GM18502 (cell line): Measurements from ENCODE around the gene CALR3.
"Not testable (repeated sequence)": the region's sequence is repeated elsewhere in the genome, so short reads cannot be mapped to it uniquely, and the experiment has no call there.

ENCODE experiments used
- ATAC-seq: cut with Tn5 transposase; IDR thresholded peaks from one replicate; pipeline ENCODE4 v1.9.1; 2021; ENCODE audit warnings: mild to moderate bottlenecking; ENCODE audit not compliant: unreplicated experiment, poor library complexity

Gene CALR3

GRCh38 chr19:16495982-16496612, at the start of gene CALR3, which contains the start of gene C19orf44:
TSS of gene CALR3 (minus strand) at chr19:16496167. CDS start at chr19:16496129, 38 bp downstream.
TSS of gene C19orf44 (plus strand) at chr19:16496394. CDS start at chr19:16500793, 4,399 bp downstream.
- peak; percentile 96 for ATAC-seq

DNA sequence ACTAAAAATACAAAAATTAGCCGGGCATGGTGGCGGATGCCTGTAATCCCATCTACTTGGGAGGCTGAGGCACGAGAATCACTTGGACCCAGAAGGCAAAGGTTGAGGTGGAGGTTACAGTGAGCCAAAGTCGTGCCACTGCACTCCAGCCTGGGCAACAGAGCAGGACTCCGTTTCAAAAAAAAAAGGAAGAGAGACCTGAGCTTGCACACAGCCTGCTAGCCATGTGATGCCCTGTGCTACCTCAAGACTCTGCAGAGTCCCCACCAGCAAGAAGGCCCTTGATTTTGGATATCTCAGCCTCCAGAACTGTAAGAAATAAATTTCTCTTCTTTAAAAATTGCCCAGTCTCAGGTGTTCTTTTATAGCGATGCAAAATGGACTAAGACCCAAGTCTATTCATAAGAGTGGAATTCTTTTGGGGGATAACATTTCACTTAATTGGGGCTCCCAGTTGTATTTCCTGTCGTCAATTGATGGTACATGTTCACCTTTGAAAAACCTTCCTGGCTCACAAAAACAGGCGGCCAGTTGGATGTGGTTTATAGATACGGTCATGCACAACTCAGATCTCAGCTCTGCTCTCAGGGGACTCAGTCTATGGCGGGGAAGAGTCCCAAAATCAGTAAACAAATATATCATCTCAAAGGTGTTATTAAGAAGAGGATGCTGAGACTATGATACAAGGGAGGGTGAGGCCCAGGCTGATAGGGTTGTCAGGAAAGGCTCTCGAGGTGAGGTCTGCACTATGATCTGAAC, 48.7 kb upstream of the CALR3 start:
- ATAC-seq = no peak

DNA sequence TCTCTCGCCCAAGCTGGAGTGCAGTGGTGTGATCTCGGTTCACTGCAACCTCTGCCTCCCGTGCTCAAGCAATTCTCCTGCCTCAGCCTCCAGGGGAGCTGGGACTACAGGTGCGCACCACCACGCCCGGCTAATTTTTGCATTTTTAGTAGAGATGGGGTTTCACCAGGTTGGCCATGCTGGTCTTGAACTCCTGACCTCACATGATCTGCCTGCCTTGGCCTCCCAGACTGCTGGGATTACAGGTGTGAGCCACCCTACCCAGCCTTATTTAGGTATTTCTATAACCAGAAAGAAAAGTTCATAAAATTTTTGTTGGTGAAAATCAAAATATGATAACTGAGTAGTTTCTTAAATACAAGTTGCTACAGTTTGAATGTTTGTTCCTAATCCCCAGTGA, 47.8 kb upstream of the CALR3 start:
- ATAC-seq = not testable (repeated sequence)

DNA sequence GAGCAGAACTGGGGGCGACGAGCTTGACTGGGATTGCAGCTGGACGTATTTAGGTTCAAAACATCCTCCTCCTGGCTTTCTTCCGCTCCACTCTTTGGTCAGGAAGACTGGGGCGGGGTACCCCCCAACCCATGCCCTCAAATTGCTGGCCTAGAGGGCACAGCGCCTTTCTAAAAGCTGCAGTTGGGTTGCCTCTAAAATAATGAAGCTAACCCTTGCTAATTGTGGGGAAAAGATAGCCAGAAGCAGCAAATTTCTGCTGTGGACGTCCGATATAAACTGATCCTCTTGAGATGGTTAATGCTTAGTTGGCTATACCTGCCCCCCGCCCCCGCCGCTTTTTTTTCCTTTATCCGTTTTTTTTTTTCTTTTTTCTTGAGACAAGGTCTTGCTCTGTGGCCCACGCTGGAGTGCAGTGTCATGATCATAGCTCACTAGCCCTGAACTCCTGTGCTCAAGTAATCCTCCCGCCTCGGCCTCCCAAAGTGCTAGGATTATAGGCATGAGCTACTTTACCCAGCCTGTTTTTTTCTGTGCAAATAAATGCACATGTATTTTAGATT, 47.0 kb upstream of the CALR3 start:
- ATAC-seq = peak; percentile 15

GRCh38 chr19:16542045-16542909, 46.3 kb upstream of the CALR3 start, which contains the start of gene CHERP:
TSS of gene CHERP (minus strand) at chr19:16542437. CDS start at chr19:16542378, 59 bp downstream.
- peak; percentile 80 for ATAC-seq

DNA sequence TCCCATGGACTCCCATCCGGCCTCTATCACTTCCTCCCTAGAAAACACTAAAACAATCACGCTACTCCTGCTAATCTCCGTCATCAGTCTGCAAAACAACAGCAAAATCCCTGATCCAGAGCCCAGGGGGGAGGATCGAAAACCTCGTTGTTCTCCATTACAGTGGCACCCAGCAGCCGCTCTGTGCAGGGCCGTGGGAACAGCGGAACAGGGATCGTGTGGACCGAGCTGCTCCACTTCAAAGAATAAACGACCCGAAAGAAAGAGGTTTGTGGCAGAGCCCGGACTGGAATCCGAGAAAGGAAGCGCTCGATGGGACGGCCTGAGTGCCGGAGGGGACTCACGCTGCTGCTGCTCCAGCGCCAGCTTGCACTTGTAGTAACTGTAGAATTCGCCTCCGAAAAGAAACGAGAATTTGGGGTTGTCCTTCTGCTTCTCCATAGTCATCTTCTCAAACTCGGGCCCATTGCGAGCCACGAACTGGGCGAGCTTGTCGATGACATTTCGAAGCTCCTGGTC, 45.6 kb upstream of the CALR3 start:
- peak; percentile 8 for ATAC-seq

DNA sequence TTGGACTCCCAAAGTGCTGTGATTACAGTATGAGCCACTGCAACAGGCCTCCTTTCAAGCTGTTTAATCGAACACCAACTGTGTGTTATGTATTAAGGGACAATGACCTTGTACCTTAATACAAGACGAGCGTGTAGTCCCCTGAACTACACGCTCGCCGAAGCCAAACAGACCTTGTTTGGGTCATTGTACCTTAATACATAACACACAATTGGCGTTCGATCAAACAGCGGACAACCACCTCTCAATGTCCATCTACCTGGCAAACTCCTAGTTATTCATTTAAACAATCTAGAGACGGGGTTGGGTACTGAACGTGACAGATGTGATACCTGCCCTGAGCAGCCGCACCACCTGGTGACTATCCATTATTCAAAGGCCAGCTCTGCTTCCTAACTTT, 45.0 kb upstream of the CALR3 start:
- ATAC-seq = no peak

DNA sequence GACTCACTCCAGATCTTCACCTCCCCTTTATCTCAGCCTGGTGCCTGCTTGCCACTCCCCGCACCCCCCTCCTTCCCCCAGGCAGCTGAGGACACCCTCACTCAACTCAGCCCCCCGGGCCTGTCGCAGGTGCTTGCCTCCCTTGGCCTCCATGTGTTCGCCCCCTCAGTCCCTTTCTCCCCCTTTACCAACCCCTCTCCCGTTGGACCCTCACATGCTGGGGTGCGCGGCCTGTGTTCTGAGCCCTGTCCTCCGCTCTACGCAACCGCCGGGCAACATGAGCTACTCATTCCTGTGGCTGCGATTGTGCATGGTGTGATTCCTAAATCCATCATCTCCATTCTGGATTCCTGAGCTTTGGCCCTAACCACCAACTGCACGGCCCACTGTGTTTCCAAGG, 41.1 kb upstream of the CALR3 start:
- ATAC-seq = no peak

GRCh38 chr19:16536130-16536529, 40.2 kb upstream of the CALR3 start:
- ATAC-seq = no peak

DNA sequence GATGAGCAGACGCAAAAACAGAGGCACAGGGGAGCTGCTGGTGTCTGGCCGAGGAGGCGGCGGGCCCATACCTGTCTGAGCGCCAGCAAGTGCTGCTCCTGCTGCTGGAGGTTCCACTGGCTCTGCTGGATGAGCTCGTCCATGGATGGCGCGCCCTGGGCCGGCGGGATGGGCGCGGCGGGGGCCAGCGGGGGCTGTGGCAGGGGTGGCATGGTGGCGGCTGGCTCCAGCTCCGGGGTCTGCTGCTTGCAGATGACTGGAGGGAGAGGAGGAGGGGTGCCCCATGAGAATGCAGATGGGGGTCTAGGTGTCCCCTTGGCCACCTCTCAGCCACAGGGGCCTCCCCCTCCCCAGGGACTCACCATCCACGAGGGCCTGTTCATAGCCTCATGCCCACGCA, 39.4 kb upstream of the CALR3 start:
- no peak for ATAC-seq

DNA sequence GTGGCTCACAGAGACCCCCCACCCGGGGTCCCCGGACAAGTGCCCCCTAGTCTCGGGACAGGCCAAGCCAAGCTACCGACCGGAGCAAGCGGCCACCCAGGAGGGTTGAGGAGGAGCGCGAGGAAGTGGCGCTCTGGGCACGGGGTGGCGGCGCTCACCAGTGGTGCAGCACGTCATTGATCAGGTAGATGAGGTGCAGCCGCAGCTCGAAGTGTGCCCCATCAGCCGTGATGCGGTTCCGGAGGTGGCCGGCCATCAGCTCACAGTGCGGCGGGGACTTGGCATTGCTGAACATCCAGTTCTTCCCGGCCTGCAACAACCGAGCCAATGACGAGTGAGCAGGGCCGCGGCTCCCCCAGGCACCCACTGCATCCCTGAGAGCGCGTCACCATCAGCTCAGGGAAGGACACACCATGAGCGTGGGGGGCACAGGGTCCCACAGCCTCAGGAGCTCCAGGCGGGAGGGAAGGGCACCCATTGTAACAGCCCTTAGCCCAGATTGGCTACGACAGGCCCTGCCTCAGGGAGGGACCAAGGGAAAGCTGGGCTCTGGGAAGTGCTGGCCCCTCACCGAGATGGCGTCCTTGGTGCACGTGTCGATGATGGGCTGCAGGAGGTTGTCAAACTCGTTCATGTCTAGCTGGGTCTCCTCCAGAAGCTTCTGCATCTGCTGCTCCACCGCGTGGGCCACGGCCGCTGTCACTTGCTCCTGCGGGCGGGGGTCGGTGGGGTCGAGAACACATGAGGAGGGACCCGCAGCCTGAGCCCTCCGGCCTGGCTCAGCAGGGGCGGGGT, 36.7 kb upstream of the CALR3 start:
- ATAC-seq = no peak

DNA sequence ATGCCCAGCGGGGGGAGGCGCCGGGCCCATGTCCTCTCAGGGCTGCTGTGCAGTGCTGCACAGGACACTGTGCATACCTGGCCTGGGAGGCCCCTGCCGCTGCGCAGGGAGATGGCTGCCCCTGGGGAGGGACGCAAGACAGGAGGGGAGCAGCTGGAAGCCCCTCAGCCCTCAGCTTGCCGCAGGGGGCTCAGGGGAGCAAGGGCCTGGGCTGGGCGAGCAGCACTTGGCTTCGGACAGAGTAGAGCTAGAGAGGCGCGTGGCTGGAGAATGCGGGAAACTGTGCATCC, 35.4 kb upstream of the CALR3 start:
- no peak for ATAC-seq

DNA sequence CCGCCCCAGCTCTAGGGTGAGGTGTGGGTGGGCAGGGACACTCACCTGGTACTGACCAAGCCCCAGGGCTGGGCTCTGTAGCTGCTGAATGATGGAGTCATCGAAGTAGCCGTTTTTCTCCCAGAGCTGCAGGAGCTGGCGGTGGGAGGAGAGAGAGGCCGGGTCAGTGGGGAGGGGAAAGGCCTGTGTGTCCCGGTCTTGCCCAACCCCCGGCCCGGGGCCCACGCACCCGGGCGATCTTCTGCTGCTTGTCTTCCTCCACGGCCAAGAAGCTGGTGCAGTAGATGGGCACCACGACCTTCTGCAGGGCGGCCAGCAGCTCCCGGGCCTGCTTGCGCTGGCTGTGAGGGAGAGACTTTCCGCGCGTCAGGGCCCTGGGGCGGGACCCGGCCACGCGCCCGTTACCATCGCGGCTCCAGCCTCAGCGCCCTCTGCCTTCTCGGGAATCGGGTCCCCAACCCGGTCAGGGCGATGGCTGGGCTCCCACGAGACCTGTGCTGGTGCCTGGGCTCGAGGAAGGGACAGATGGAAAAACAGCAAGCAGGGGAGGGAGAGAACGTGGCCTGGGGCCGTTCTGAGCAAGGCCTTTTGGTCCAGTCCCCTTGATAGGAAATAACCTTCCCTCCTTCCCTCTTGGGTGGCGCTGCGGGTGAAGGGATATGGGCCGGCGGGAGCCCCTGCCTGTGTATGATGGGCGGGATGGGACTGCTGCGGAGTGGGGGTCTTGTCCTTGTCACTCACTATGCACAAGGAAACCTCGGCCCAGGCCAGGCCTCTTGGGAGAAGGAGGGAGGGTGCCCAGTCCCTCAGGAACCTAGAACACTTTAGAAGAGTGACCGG, 34.8 kb upstream of the CALR3 start:
- ATAC-seq = no peak

DNA sequence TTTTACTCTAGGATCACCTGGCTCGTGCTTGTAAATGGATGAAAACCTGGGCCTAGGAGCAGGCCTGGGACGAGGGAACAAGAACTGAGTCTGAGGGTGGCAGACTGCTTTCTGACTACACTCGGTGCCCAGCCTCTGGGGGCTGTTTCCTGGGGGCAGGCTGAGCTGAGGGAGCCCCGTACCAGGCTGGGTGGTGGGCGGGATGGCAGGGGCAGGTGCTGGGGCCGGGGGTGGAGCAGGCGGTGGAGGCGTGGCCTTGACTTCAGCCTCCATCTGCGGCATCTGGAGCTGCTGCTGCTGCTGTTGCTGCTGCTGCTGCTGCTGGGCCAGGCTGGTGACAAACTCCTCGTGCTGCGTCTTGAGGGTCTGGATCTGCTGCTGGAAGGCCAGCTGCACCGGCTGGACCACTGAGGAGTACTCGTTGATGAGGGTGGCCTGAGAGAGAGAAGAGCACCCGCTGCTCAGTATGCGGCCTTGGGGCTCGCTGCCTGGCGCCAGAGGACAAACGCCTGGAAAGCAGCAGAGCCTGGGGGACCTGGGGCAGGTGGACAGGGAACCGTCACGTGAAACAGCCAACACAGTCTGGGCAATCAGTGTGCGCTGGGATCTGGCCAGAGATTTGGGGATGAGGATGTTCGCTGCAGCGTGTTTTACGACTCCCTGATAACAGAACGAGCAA, 33.6 kb upstream of the CALR3 start:
- no peak for ATAC-seq

DNA sequence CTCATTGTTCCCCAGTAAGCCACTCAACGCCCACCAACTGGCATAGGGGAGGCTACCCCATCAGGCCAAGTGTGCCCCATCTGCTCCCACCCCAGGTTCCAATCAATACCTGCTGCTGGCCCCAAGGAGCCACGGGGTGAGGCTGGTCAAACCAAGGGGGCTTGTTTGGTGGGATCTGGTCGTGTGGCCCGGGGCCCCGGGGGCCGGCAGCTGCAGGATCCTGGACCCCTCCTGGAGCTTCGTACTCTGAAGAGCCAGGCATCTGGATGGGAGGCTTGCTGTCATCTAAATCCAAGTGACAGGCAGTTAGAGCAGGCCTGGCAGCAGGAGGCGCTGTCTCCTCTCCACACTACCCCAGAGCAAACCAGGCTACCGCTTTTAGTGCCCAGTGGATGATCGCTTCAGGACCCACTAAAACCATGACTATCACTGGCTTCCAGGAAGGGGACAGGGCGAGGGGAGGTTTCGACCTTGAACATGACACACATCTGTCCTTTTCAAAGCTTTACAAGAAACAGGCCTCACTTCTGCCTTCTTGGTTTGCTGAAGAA, 32.1 kb upstream of the CALR3 start:
- no peak for ATAC-seq

DNA sequence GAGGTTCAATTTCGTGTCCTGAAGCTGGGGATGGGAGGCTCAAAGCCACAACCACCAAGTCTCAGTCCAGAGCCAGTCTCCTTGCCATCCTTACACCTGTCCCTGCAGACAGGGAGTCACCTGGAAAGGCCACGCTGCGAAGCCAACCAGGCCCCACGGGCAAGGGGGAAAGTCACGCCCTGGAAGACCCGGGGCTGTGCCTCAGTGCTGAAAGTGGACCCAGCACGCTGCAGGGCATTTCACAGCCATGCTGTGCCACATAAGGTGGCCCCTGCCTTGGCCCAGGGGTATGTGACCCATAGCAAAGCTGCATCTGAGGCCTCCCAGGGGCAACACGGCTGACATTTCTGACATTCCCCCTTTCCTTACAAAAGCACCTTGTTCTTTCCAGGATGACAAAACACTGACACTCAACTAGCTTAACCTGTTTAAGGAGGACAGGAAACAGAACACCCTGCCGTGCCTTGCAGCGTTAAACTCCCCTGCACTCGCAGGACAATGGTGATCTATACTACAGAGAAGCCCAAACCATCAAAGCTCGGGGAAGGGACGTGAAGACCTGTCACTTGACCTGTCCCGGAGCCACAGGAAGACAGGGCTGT, 31.5 kb upstream of the CALR3 start:
- ATAC-seq = no peak

DNA sequence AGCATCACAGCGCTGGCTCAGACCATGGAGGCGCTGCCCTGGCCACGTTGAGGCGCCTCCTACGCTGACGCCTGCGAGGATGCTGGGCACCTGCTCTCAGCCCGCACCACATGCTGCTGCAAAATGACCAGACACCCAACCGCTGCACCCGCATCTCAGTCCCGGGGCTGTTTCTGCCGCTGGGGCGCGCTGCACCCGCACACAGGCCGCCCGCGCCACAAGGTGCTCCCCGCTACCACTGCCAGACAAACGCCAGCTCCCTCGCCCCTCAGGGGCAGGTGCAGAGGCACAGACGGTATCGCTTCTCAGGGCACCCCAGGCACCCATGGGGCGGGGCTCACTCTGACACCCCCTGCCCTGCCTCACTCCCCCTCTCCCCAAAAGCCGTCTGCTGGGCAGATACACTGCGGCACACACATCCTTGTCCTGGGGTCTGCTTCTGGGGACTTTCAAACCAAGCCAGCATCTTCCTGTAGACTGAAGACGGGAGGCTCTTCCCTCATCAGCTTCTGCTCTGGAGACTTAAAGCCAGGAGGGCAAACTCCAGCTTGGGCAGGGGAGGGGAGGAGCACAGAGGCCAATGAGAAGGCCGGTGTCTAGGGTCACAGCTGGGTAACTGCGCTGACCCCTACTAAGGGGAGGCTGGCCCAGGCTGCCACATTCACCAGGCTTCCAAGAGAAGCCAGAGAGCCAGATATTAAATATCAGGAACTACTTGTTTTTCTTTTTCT, 29.9 kb upstream of the CALR3 start:
- ATAC-seq = no peak
